Ishikawa (cell line): ENCODE data around the gene EPS15.

ENCODE experiments used
- EGR1 ChIP-seq: IDR thresholded peaks from 2 replicates; pipeline ENCODE4 v1.6.1; 2012
- EP300 ChIP-seq: IDR thresholded peaks from 2 replicates; pipeline ENCODE4 v1.6.1; 2012; ENCODE audit warnings: borderline replicate concordance
- FOXM1 ChIP-seq: IDR thresholded peaks from 2 replicates; pipeline ENCODE4 v1.6.1; 2012; ENCODE audit warnings: low read depth, borderline replicate concordance
- NFIC ChIP-seq: IDR thresholded peaks from 2 replicates; pipeline ENCODE4 v1.6.1; 2012
- RAD21 ChIP-seq: IDR thresholded peaks from 2 replicates; pipeline ENCODE4 v1.6.1; 2012; ENCODE audit warnings: low read depth
- TAF1 ChIP-seq: IDR thresholded peaks from 2 replicates; pipeline ENCODE4 v1.6.1; 2012; ENCODE audit warnings: low read depth, mild to moderate bottlenecking
- TEAD4 ChIP-seq: IDR thresholded peaks from 2 replicates; pipeline ENCODE4 v1.6.1; 2012
- YY1 ChIP-seq: IDR thresholded peaks from 2 replicates; pipeline ENCODE4 v1.6.1; 2012; ENCODE audit warnings: low read depth
- TF ChIP-seq, protein P1 (sequence below): IDR thresholded peaks from 2 replicates; pipeline ENCODE4 v1.6.1; 2012
- TF ChIP-seq, protein P2 (sequence below): IDR thresholded peaks from 2 replicates; pipeline ENCODE4 v1.6.1; 2012; ENCODE audit warnings: low read depth, mild to moderate bottlenecking
- TF ChIP-seq, protein P3 (sequence below): IDR thresholded peaks from 2 replicates; pipeline ENCODE4 v1.6.1; 2012

DNA sequence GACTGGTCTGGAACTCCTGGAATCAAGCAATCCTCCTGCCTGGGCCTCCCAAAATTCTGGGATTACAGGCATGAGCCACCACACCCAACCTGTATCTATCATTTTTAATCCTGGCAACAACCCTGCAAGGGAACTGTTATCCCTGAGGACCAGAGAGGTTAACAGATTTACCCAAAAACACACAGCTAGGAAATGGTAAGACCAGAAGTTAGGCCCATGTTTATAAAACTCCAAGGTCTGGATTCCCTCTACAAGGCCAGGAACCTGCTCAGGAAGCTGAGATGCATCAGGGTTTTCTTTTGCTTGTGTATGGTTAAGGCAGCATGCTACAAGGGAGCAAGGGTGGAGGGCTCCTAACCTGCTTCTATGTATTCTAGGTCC lies 170.9 kb downstream of the EPS15 start:
- no peak for TF ChIP-seq EGR1
- TF ChIP-seq YY1, result no peak
- TF ChIP-seq, protein P1, sequence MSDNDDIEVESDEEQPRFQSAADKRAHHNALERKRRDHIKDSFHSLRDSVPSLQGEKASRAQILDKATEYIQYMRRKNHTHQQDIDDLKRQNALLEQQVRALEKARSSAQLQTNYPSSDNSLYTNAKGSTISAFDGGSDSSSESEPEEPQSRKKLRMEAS, result no peak
- no peak for TF ChIP-seq FOXM1
- TF ChIP-seq EP300, result no peak
- TF ChIP-seq NFIC, result no peak
- no peak for TF ChIP-seq RAD21
- TF ChIP-seq, protein P2, sequence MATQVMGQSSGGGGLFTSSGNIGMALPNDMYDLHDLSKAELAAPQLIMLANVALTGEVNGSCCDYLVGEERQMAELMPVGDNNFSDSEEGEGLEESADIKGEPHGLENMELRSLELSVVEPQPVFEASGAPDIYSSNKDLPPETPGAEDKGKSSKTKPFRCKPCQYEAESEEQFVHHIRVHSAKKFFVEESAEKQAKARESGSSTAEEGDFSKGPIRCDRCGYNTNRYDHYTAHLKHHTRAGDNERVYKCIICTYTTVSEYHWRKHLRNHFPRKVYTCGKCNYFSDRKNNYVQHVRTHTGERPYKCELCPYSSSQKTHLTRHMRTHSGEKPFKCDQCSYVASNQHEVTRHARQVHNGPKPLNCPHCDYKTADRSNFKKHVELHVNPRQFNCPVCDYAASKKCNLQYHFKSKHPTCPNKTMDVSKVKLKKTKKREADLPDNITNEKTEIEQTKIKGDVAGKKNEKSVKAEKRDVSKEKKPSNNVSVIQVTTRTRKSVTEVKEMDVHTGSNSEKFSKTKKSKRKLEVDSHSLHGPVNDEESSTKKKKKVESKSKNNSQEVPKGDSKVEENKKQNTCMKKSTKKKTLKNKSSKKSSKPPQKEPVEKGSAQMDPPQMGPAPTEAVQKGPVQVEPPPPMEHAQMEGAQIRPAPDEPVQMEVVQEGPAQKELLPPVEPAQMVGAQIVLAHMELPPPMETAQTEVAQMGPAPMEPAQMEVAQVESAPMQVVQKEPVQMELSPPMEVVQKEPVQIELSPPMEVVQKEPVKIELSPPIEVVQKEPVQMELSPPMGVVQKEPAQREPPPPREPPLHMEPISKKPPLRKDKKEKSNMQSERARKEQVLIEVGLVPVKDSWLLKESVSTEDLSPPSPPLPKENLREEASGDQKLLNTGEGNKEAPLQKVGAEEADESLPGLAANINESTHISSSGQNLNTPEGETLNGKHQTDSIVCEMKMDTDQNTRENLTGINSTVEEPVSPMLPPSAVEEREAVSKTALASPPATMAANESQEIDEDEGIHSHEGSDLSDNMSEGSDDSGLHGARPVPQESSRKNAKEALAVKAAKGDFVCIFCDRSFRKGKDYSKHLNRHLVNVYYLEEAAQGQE, result no peak
- TF ChIP-seq TAF1, result no peak
- TF ChIP-seq, protein P3, sequence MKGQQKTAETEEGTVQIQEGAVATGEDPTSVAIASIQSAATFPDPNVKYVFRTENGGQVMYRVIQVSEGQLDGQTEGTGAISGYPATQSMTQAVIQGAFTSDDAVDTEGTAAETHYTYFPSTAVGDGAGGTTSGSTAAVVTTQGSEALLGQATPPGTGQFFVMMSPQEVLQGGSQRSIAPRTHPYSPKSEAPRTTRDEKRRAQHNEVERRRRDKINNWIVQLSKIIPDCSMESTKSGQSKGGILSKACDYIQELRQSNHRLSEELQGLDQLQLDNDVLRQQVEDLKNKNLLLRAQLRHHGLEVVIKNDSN, result no peak
- no peak for TF ChIP-seq TEAD4
